Left lobe of liver (tissue), 2 donors: ENCODE measurements around the gene AQP6. TPM values are rescaled to one million over a fixed set of nuclear protein-coding genes. Genes with fewer than 3 reads are reported as not detected.

Experiments
- ATAC-seq: fragments of 200-7000 bp; cut with Tn5 transposase; one replicate; pipeline ENCODE4 v1.9.1; 2020; ENCODE audit warnings: mild to moderate bottlenecking, moderate library complexity
- DNase-seq: peaks from one replicate; pipeline ENCODE4 v3.0.0-alpha.2; 2020; ENCODE audit warnings: low spot score
- total RNA-seq: library from RNA; stranded (reverse); gene quantifications from one replicate; pipeline ENCODE4 v1.2.1, GENCODE V29; 2021
- donor health status: DM: no; HTN: no; CAD: no; lungs with moderate emphysema.
- donor health status: DM: no; HTN: yes; CAD: no.

The AQP6 gene
- total RNA-seq, 1 donor from 2014 or later = 0.28 TPM

DNA sequence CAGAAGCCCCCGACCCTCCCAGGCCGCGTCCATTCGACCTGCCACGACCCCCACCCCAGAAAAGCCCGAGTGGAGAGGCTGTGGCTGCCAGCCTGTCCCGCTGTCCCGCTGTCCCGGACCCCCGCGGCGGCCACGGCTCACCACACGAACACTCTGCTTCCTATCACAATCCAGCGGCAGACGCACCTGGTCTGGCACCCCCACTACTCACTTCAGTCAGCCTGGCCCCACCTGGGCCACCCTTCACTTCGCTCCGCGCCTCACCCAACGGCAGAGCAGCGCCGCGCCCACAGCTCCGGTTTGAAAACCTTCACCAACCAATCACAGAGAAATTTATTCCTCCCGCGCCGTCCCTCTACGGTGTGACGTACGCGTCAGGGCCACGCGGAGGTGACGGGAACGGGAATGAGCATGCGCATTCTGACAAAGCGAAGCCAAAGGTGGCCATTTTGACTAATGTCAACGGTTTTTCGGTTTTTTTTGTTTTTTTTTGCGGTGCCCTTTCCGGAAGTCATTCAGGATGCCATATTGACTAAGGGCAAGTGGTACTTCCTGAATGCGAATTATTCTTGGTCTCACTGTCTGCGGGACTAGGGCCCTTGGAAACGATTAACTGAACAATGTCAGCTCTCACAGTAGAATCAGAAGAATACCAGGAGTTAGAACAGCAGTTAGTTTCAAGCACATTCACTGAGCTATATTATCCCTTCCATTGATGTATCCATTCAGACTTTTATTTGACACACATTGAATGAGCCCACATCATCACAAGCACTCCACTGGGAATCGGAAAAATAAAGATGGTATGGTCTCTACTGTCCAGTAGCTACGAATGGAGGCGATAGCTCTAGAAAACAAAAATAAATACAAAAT, 52.7 kb downstream of the AQP6 start, which contains the start of gene RACGAP1:
TSS of gene RACGAP1 (minus strand) at position 308 of the 873 bp plus-strand sequence. CDS start 8,779 bp downstream, outside the sequence.
- DNase-seq (peak; percentile 97), ATAC-seq (peak; percentile 98)

DNA sequence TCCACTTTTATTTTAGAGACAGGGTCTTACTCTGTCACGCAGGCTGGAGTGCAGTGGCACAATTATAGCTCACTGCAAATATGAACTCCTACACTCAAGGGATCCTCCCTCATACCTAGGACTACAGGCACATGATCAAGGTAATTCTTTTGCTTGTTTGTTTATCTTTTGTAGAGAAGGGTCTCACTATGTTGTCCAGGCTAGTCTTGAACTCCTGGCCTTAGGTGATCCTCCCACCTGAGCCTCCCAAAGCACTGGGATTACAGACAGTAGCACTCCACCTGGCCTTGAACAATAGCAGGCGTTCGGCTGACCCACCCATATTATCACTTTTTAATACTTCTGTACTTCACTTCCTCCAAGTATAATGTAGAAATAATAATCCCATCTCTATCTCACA, 53.9 kb downstream of the AQP6 start:
- DNase-seq = peak; percentile 14
- ATAC-seq = no peak

Other genes starting within 250 kb of the AQP6 start
- gene TMBIM6, start 231.4 kb upstream of the AQP6 start, total RNA-seq = 1,081 TPM
- gene NCKAP5L, start 144.5 kb upstream of the AQP6 start, total RNA-seq = 11.3 TPM
- 3.2 TPM for gene BCDIN3D, start 129.8 kb upstream of the AQP6 start, total RNA-seq
- not detected for gene FAIM2, start 69.0 kb upstream of the AQP6 start, total RNA-seq
- gene AQP2, start 22.2 kb upstream of the AQP6 start, total RNA-seq = not detected
- gene AQP5, start 11.1 kb upstream of the AQP6 start, total RNA-seq = not detected
- 3.9 TPM for gene RACGAP1, start 52.5 kb downstream of the AQP6 start, total RNA-seq
- gene ASIC1, start 84.6 kb downstream of the AQP6 start, total RNA-seq = 0.28 TPM
- 18.6 TPM for gene SMARCD1, start 112.4 kb downstream of the AQP6 start, total RNA-seq
- gene GPD1, start 131.1 kb downstream of the AQP6 start, total RNA-seq = 129 TPM
- 57.0 TPM for gene COX14, start 139.3 kb downstream of the AQP6 start, total RNA-seq
- gene CERS5, start 194.4 kb downstream of the AQP6 start, total RNA-seq = 6.5 TPM